Astrocyte (in vitro differentiated cells and primary cell): ENCODE measurements around the gene HOXC11. TPM values are rescaled to one million over a fixed set of nuclear protein-coding genes. Genes with fewer than 3 reads are reported as not detected.
A peak's percentile ranks its signal among the peaks of the same experiment; 100 is the strongest.

Experiments used
- DNase-seq: peaks from one replicate; pipeline ENCODE4 v3.0.0-alpha.2; 2010; ENCODE audit warnings: low read depth
- FAIRE-seq: peaks from 2 replicates; lab custom pipeline; 2011; peaks lifted over from hg19 to GRCh38; lab: Jason Lieb, UNC
- H2AFZ ChIP-seq: 2 replicates; pipeline ENCODE4 v1.6.0; 2012; ENCODE audit warnings: low read depth, low read length, inconsistent platforms
- H3K27ac ChIP-seq: 2 replicates; pipeline ENCODE4 v1.5.1; 2011; ENCODE audit warnings: low read depth, low read length, inconsistent platforms
- H3K27me3 ChIP-seq: 2 replicates; pipeline ENCODE4 v1.6.0; 2011; ENCODE audit warnings: low read length, inconsistent platforms; ENCODE audit not compliant: insufficient read depth
- H3K36me3 ChIP-seq: 2 replicates; pipeline ENCODE4 v1.5.1; 2011; ENCODE audit warnings: low read length, inconsistent platforms; ENCODE audit not compliant: insufficient read depth
- H3K4me1 ChIP-seq: 2 replicates; pipeline ENCODE4 v1.5.1; 2011; ENCODE audit warnings: low read length, inconsistent platforms; ENCODE audit not compliant: insufficient read depth
- H3K4me2 ChIP-seq: 2 replicates; pipeline ENCODE4 v1.6.0; 2012; ENCODE audit warnings: low read length, inconsistent platforms
- H3K4me3 ChIP-seq: 2 replicates; pipeline ENCODE4 v1.5.1; 2011; ENCODE audit warnings: low read depth, mild to moderate bottlenecking, low read length, inconsistent platforms; ENCODE audit not compliant: insufficient read depth
- H3K79me2 ChIP-seq: 2 replicates; pipeline ENCODE4 v1.6.0; 2012; ENCODE audit warnings: mild to moderate bottlenecking, low read length, inconsistent platforms; ENCODE audit not compliant: insufficient read depth
- H3K9ac ChIP-seq: 2 replicates; pipeline ENCODE4 v1.6.0; 2012; ENCODE audit warnings: mild to moderate bottlenecking, low read length, inconsistent platforms
- H3K9me3 ChIP-seq: 2 replicates; pipeline ENCODE4 v1.5.1; 2012; ENCODE audit warnings: low read depth, mild to moderate bottlenecking, low read length, inconsistent platforms; ENCODE audit not compliant: insufficient read depth
- H4K20me1 ChIP-seq: 2 replicates; pipeline ENCODE4 v1.6.0; 2012; ENCODE audit warnings: low read length, inconsistent platforms; ENCODE audit not compliant: insufficient read depth
- H3K27ac Mint-ChIP-seq: one replicate; pipeline ENCODE4 v1.8.0; 2021; ENCODE audit warnings: mild to moderate bottlenecking, mixed read lengths; ENCODE audit not compliant: unreplicated experiment
- H3K27me3 Mint-ChIP-seq: one replicate; pipeline ENCODE4 v1.8.0; 2021; ENCODE audit warnings: low read depth, mixed read lengths; ENCODE audit not compliant: unreplicated experiment
- H3K36me3 Mint-ChIP-seq: one replicate; pipeline ENCODE4 v1.8.0; 2021; ENCODE audit warnings: low read depth, mixed read lengths; ENCODE audit not compliant: unreplicated experiment
- H3K4me1 Mint-ChIP-seq: one replicate; pipeline ENCODE4 v1.8.0; 2021; ENCODE audit warnings: low read depth, mixed read lengths; ENCODE audit not compliant: unreplicated experiment
- H3K4me3 Mint-ChIP-seq: one replicate; pipeline ENCODE4 v1.8.0; 2021; ENCODE audit warnings: mild to moderate bottlenecking, moderate library complexity, mixed read lengths; ENCODE audit not compliant: unreplicated experiment
- H3K9me3 Mint-ChIP-seq: one replicate; pipeline ENCODE4 v1.8.0; 2021; ENCODE audit warnings: mild to moderate bottlenecking, mixed read lengths; ENCODE audit not compliant: unreplicated experiment
- CTCF ChIP-seq: IDR thresholded peaks from 2 replicates; pipeline ENCODE4 v1.5.1; 2011; ENCODE audit warnings: low read depth, mild to moderate bottlenecking, inconsistent platforms, low read length, moderate library complexity; ENCODE audit not compliant: insufficient read depth
- EZH2 ChIP-seq: IDR thresholded peaks from 2 replicates; pipeline ENCODE4 v1.6.1; 2012; ENCODE audit warnings: mild to moderate bottlenecking, low read length, inconsistent platforms; ENCODE audit not compliant: insufficient read depth
- total RNA-seq: library from RNA; stranded (reverse); gene quantifications from 2 replicates; pipeline ENCODE4 v1.2.1, GENCODE V29; 2021

The HOXC11 gene
- total RNA-seq, 1 donor from 2014 or later = not detected

GRCh38 chr12:53974084-53975063 is 1.4 kb downstream of the HOXC11 start, which contains the start of gene HOTAIR:
Gene HOTAIR, minus strand, starts transcription at chr12:53974954.
- no peaks in the 10 kb centered on the region for H3K4me1 Mint-ChIP-seq
- peaks cover 23% of the 10 kb centered on the region for H3K9me3 Mint-ChIP-seq
- Histone ChIP-seq H3K36me3 (no peaks in the 10 kb centered on the region), H3K79me2 (no peaks in the 10 kb centered on the region), H3K4me2 (peak within 1 kb of the TSS; percentile 26), H3K4me1 (no peaks in the 10 kb centered on the region), H4K20me1 (no peaks in the 10 kb centered on the region), H3K9ac (no peak within 1 kb of the TSS), H3K4me3 (no peak within 1 kb of the TSS), H3K9me3 (peaks cover 5% of the 10 kb centered on the region), H3K27me3 (peaks cover 95% of the 10 kb centered on the region), H2AFZ (no peak within 1 kb of the TSS), H3K27ac (no peak within 1 kb of the TSS)
- no peak within 1 kb of the TSS for H3K4me3 Mint-ChIP-seq
- no peak for DNase-seq
- TF ChIP-seq CTCF (no peak), EZH2 (peak; percentile 54)
- no peaks in the 10 kb centered on the region for H3K36me3 Mint-ChIP-seq
- no peak within 1 kb of the TSS for H3K27ac Mint-ChIP-seq
- H3K27me3 Mint-ChIP-seq = peaks cover 86% of the 10 kb centered on the region
- FAIRE-seq = no peak

GRCh38 chr12:53975064-53975471 is 2.1 kb downstream of the HOXC11 start:
- FAIRE-seq (no peak), DNase-seq (no peak)
- no peak overlapping the region for H3K9ac ChIP-seq
- no peaks in the 10 kb centered on the region for H3K4me1 ChIP-seq
- no peak overlapping the region for H3K27ac ChIP-seq
- H3K9me3 Mint-ChIP-seq = peaks cover 23% of the 10 kb centered on the region
- peaks cover 5% of the 10 kb centered on the region for H3K9me3 ChIP-seq
- H3K4me3 ChIP-seq = no peak overlapping the region
- no peak overlapping the region for H3K27ac Mint-ChIP-seq
- no peaks in the 10 kb centered on the region for H3K36me3 ChIP-seq
- peaks cover 95% of the 10 kb centered on the region for H3K27me3 ChIP-seq
- peaks cover 86% of the 10 kb centered on the region for H3K27me3 Mint-ChIP-seq
- no peaks in the 10 kb centered on the region for H3K79me2 ChIP-seq
- no peaks in the 10 kb centered on the region for H4K20me1 ChIP-seq
- H3K4me3 Mint-ChIP-seq = no peak overlapping the region
- no peaks in the 10 kb centered on the region for H3K4me1 Mint-ChIP-seq
- no peak overlapping the region for H2AFZ ChIP-seq
- TF ChIP-seq EZH2 (peak; percentile 22), CTCF (no peak)
- H3K4me2 ChIP-seq = no peak overlapping the region
- no peaks in the 10 kb centered on the region for H3K36me3 Mint-ChIP-seq
